WTC11 (cell line): ENCODE results near the gene FUT8. TPM values are rescaled to one million over a fixed set of nuclear protein-coding genes. Genes with fewer than 3 reads are reported as not detected.

Experiments used
- ATAC-seq: fragments of 200-7000 bp; cut with Tn5 transposase; 2 replicates; pipeline ENCODE4 v1.10.0; 2021; ENCODE audit warnings: mild to moderate bottlenecking, moderate library complexity
- CTCF ChIA-PET: fragments of 300-600 bp; sonication (Branson Sonifier 250); formaldehyde crosslinking; loops from one replicate; lab custom pipeline; 2021; ENCODE audit warnings: antibody characterized with exemption; lab: Charles Lee
- POLR2A ChIA-PET: fragments of 350-600 bp; sonication (Branson Sonifier 250); formaldehyde crosslinking; loops from one replicate; lab custom pipeline; 2021; ENCODE audit warnings: antibody characterized with exemption; lab: Charles Lee
- DNase-seq: peaks from one replicate; pipeline ENCODE4 v3.0.0; 2021; ENCODE audit warnings: low spot score
- H3K27ac Mint-ChIP-seq: 2 replicates; pipeline ENCODE4 v1.8.0; 2021; ENCODE audit warnings: mixed read lengths
- H3K27me3 Mint-ChIP-seq: 2 replicates; pipeline ENCODE4 v1.8.0; 2021; ENCODE audit warnings: low read depth, mild to moderate bottlenecking, moderate library complexity, mixed read lengths
- H3K36me3 Mint-ChIP-seq: 2 replicates; pipeline ENCODE4 v1.8.0; 2021; ENCODE audit warnings: mixed read lengths
- H3K4me1 Mint-ChIP-seq: 2 replicates; pipeline ENCODE4 v1.8.0; 2022; ENCODE audit warnings: mixed read lengths
- H3K4me3 Mint-ChIP-seq: 2 replicates; pipeline ENCODE4 v1.8.0; 2021; ENCODE audit warnings: mild to moderate bottlenecking, moderate library complexity, mixed read lengths
- H3K9me3 Mint-ChIP-seq: 2 replicates; pipeline ENCODE4 v1.8.0; 2021; ENCODE audit warnings: mixed read lengths
- E2F1 ChIP-seq: sonication (generic); formaldehyde crosslinking; IDR thresholded peaks from 2 replicates; pipeline ENCODE4 v1.8.0; 2022; ENCODE audit warnings: mild to moderate bottlenecking, missing genetic modification reagents
- ERG ChIP-seq: fragments of 250-450 bp; sonication (Bioruptor Pico); IDR thresholded peaks from 2 replicates; pipeline ENCODE4 v1.8.0; 2021; ENCODE audit warnings: mild to moderate bottlenecking
- ESRRA ChIP-seq: sonication (generic); formaldehyde crosslinking; IDR thresholded peaks from 2 replicates; pipeline ENCODE4 v1.8.1; 2022; ENCODE audit warnings: mild to moderate bottlenecking, missing genetic modification reagents, borderline replicate concordance
- HMGA2 ChIP-seq: fragments of 250-450 bp; sonication (Bioruptor Pico); IDR thresholded peaks from 2 replicates; pipeline ENCODE4 v1.4.0; 2021; ENCODE audit warnings: mild to moderate bottlenecking, moderate library complexity
- IRF2 ChIP-seq: sonication (generic); formaldehyde crosslinking; IDR thresholded peaks from 2 replicates; pipeline ENCODE4 v1.8.0; 2022; ENCODE audit warnings: low read depth, missing genetic modification reagents, borderline replicate concordance
- JUN ChIP-seq: sonication (generic); formaldehyde crosslinking; IDR thresholded peaks from 2 replicates; pipeline ENCODE4 v1.8.0; 2023; ENCODE audit warnings: mild to moderate bottlenecking, missing genetic modification reagents
- NFE2L1 ChIP-seq: sonication (generic); formaldehyde crosslinking; IDR thresholded peaks from 2 replicates; pipeline ENCODE4 v1.8.1; 2023; ENCODE audit warnings: missing genetic modification reagents
- NR3C1 ChIP-seq: sonication (generic); formaldehyde crosslinking; conservative IDR thresholded peaks from 2 replicates; pipeline ENCODE4 v1.8.1; 2023; ENCODE audit warnings: low read depth, mild to moderate bottlenecking, missing genetic modification reagents
- SMAD3 ChIP-seq: sonication (generic); formaldehyde crosslinking; IDR thresholded peaks from 2 replicates; pipeline ENCODE4 v1.8.0; 2022; ENCODE audit warnings: missing genetic modification reagents, mild to moderate bottlenecking, borderline replicate concordance
- TEAD4 ChIP-seq: sonication (generic); formaldehyde crosslinking; IDR thresholded peaks from 2 replicates; pipeline ENCODE4 v1.8.0; 2022; ENCODE audit warnings: mild to moderate bottlenecking, missing genetic modification reagents
- TP53 ChIP-seq: sonication (generic); formaldehyde crosslinking; IDR thresholded peaks from 2 replicates; pipeline ENCODE4 v1.8.1; 2023; ENCODE audit warnings: mild to moderate bottlenecking, missing genetic modification reagents
- ZNF263 ChIP-seq: sonication (generic); formaldehyde crosslinking; IDR thresholded peaks from 2 replicates; pipeline ENCODE4 v1.8.1; 2022; ENCODE audit warnings: low read depth, mild to moderate bottlenecking, moderate library complexity, missing genetic modification reagents
- ZNF423 ChIP-seq: fragments of 250-450 bp; sonication (Bioruptor Pico); IDR thresholded peaks from 2 replicates; pipeline ENCODE4 v2.1.2; 2022; ENCODE audit warnings: mild to moderate bottlenecking, moderate library complexity
- ZNF532 ChIP-seq: fragments of 250-450 bp; sonication (Bioruptor Pico); IDR thresholded peaks from 2 replicates; pipeline ENCODE4 v1.9.0; 2021; ENCODE audit warnings: mild to moderate bottlenecking, borderline replicate concordance
- total RNA-seq: library from RNA; stranded (reverse); gene quantifications from 3 replicates; pipeline ENCODE4 v1.2.3, GENCODE V29; 2021
- TF ChIP-seq, protein P1 (sequence below): sonication (generic); formaldehyde crosslinking; IDR thresholded peaks from 2 replicates; pipeline ENCODE4 v1.8.1; 2022; ENCODE audit warnings: mild to moderate bottlenecking, missing genetic modification reagents, moderate library complexity, borderline replicate concordance
- TF ChIP-seq, protein P2 (sequence below): fragments of 250-450 bp; sonication (Bioruptor Pico); IDR thresholded peaks from 2 replicates; pipeline ENCODE4 v1.9.0; 2021; ENCODE audit warnings: mild to moderate bottlenecking
- TF ChIP-seq, protein P3 (sequence below): sonication (generic); formaldehyde crosslinking; IDR thresholded peaks from 2 replicates; pipeline ENCODE4 v1.8.0; 2022; ENCODE audit warnings: missing genetic modification reagents

Gene FUT8
- total RNA-seq, 1 experiment from 2014 or later: 37.9 TPM

DNA sequence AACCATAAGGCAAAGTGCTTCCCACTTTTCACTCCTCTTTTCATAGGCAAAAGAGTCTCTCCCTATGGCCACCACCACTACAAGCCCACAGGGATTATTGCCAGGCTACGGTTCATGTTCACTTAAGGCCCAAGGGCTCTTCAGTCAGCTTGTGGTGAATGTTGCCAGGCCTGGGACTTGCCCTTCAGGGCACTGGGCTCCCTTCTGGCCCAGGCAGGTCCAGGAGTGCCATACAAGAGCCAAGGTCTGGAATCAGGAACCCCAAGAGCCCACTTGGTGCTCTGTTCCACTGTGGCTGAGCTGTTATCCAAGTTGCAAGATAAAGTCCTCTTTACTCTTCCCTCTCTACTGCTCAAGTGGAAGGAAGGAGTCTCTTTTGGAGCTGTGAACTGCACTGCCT, 307.6 kb downstream of the FUT8 start:
- TF ChIP-seq TP53 (CRISPR knock-in tag): no peak
- TF ChIP-seq E2F1 (CRISPR knock-in tag): no peak
- TF ChIP-seq JUN (CRISPR knock-in tag): no peak
- TF ChIP-seq SMAD3 (CRISPR knock-in tag): no peak
- no peak for TF ChIP-seq ZNF263
- no peak for TF ChIP-seq ESRRA (CRISPR knock-in tag)
- no peak for TF ChIP-seq ERG
- TF ChIP-seq, protein P1, sequence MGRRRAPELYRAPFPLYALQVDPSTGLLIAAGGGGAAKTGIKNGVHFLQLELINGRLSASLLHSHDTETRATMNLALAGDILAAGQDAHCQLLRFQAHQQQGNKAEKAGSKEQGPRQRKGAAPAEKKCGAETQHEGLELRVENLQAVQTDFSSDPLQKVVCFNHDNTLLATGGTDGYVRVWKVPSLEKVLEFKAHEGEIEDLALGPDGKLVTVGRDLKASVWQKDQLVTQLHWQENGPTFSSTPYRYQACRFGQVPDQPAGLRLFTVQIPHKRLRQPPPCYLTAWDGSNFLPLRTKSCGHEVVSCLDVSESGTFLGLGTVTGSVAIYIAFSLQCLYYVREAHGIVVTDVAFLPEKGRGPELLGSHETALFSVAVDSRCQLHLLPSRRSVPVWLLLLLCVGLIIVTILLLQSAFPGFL: no peak
- no peak for TF ChIP-seq NFE2L1 (CRISPR knock-in tag)
- no peak for TF ChIP-seq TEAD4 (CRISPR knock-in tag)
- no peak for TF ChIP-seq ZNF532 (CRISPR knock-in tag)
- TF ChIP-seq HMGA2 (CRISPR knock-in tag): no peak
- TF ChIP-seq, protein P2, sequence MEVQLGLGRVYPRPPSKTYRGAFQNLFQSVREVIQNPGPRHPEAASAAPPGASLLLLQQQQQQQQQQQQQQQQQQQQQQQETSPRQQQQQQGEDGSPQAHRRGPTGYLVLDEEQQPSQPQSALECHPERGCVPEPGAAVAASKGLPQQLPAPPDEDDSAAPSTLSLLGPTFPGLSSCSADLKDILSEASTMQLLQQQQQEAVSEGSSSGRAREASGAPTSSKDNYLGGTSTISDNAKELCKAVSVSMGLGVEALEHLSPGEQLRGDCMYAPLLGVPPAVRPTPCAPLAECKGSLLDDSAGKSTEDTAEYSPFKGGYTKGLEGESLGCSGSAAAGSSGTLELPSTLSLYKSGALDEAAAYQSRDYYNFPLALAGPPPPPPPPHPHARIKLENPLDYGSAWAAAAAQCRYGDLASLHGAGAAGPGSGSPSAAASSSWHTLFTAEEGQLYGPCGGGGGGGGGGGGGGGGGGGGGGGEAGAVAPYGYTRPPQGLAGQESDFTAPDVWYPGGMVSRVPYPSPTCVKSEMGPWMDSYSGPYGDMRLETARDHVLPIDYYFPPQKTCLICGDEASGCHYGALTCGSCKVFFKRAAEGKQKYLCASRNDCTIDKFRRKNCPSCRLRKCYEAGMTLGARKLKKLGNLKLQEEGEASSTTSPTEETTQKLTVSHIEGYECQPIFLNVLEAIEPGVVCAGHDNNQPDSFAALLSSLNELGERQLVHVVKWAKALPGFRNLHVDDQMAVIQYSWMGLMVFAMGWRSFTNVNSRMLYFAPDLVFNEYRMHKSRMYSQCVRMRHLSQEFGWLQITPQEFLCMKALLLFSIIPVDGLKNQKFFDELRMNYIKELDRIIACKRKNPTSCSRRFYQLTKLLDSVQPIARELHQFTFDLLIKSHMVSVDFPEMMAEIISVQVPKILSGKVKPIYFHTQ (CRISPR knock-in tag): no peak
- TF ChIP-seq, all 79 proteins: peak for 0
- Mint-ChIP-seq H3K27ac (no peak overlapping the region), H3K4me3 (no peak overlapping the region), H3K27me3 (peaks cover 9% of the 10 kb centered on the region), H3K36me3 (peaks cover 48% of the 10 kb centered on the region), H3K4me1 (no peaks in the 10 kb centered on the region), H3K9me3 (peaks cover 41% of the 10 kb centered on the region)
- ATAC-seq (no peak), DNase-seq (no peak)
- ChIA-PET CTCF (no interaction called here), POLR2A (no interaction called here)

DNA sequence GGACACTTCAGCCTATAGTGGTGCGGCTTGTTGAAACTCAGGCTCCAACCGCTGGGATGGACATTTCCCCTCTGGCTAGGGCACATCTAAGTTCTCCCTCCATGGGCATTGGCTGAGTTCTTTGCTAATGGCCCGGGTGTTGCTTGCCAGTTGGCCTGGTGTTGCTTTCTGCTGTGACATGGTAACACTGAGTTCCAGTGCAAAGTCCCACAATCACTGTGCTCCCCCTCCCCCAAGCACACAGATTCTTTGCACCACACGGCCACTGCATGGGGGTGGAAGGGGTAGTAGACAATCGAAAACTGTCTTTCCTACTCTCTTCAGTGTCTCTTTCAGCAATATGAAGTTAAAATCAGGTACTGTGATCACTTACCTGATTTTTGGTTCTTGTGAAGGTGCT, 308.2 kb downstream of the FUT8 start:
- Mint-ChIP-seq H3K27ac (no peak overlapping the region), H3K9me3 (peaks cover 39% of the 10 kb centered on the region), H3K36me3 (peaks cover 43% of the 10 kb centered on the region), H3K27me3 (peaks cover 9% of the 10 kb centered on the region), H3K4me1 (no peaks in the 10 kb centered on the region), H3K4me3 (no peak overlapping the region)
- DNase-seq: no peak
- POLR2A ChIA-PET: no interaction called here
- no peak for ATAC-seq
- CTCF ChIA-PET: no interaction called here
- TF ChIP-seq NR3C1 (CRISPR knock-in tag) (no peak), ZNF532 (CRISPR knock-in tag) (no peak), IRF2 (CRISPR knock-in tag) (no peak), ZNF423 (CRISPR knock-in tag) (no peak)
- TF ChIP-seq, protein P3, sequence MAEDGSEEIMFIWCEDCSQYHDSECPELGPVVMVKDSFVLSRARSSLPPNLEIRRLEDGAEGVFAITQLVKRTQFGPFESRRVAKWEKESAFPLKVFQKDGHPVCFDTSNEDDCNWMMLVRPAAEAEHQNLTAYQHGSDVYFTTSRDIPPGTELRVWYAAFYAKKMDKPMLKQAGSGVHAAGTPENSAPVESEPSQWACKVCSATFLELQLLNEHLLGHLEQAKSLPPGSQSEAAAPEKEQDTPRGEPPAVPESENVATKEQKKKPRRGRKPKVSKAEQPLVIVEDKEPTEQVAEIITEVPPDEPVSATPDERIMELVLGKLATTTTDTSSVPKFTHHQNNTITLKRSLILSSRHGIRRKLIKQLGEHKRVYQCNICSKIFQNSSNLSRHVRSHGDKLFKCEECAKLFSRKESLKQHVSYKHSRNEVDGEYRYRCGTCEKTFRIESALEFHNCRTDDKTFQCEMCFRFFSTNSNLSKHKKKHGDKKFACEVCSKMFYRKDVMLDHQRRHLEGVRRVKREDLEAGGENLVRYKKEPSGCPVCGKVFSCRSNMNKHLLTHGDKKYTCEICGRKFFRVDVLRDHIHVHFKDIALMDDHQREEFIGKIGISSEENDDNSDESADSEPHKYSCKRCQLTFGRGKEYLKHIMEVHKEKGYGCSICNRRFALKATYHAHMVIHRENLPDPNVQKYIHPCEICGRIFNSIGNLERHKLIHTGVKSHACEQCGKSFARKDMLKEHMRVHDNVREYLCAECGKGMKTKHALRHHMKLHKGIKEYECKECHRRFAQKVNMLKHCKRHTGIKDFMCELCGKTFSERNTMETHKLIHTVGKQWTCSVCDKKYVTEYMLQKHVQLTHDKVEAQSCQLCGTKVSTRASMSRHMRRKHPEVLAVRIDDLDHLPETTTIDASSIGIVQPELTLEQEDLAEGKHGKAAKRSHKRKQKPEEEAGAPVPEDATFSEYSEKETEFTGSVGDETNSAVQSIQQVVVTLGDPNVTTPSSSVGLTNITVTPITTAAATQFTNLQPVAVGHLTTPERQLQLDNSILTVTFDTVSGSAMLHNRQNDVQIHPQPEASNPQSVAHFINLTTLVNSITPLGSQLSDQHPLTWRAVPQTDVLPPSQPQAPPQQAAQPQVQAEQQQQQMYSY (CRISPR knock-in tag): no peak
